HG02943 (cell line): ENCODE results near the gene SLC7A7.
"Not testable (repeated sequence)": the region's sequence is repeated elsewhere in the genome, so short reads cannot be mapped to it uniquely, and the experiment has no call there.

ENCODE experiments used
- ATAC-seq: cut with Tn5 transposase; IDR thresholded peaks from one replicate; pipeline ENCODE4 v1.9.1; 2021; ENCODE audit warnings: mild to moderate bottlenecking, low read depth, moderate library complexity; ENCODE audit not compliant: unreplicated experiment

The SLC7A7 gene

DNA sequence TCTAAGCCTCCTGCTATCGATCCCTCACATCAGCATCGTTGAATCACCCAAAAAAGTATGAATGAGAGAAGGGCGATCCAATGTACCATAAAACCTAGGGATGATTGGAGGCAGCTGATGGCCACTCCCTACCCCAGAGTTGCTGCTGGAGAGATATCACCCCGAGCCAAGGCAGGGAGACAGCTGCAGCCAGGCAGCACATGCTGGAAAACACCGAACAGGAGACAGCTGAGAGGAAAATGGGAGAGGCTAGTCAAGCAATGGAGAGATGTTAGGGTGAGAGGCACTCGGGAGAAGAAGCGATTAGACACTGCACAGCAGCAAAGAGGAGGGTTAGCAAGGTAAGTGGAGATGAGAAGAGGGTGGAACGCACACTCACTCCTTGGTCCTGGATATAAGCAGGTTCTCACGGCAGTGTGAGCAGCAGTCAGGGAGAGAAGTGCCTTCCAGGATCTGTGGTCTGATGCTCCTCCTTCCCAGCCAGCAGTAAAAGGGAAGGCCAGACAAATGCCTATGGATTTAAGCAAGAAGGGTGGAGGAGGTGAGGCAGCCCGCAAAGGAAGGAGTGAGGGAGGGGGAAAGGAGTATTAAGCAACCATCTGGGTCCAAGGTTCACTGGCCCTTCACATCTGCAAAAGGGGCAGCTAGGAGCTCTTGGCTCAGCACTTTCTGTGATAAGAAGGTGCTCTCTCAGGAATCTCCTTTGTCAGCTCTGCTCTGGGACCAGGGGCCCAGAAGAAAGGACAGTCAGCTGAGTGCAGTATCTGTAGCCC lies at the start of gene SLC7A7:
Gene SLC7A7 (minus strand): TSS at position 495 of the 773 bp plus-strand sequence. CDS start 2,037 bp downstream, outside the sequence.
- no peak for ATAC-seq

DNA sequence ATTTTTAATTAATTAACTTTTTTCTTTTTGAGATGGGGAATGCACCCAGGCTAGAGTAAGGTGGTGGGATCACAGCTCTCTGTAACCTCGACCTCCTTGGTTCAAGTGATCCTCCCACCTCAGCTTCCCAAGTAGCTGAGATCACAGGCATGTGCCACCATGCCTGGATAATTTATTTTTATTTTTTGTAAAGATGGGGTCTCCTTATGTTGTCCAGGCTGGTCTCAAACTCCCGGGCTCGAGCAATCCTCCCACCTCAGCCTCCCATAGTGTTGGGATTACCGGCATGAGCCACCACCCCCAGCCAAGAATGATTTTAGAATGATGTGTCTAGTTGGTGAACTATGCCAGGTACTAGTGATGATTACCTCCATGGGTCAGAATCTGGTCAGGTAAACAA lies 49.7 kb upstream of the SLC7A7 start:
- ATAC-seq = no peak

DNA sequence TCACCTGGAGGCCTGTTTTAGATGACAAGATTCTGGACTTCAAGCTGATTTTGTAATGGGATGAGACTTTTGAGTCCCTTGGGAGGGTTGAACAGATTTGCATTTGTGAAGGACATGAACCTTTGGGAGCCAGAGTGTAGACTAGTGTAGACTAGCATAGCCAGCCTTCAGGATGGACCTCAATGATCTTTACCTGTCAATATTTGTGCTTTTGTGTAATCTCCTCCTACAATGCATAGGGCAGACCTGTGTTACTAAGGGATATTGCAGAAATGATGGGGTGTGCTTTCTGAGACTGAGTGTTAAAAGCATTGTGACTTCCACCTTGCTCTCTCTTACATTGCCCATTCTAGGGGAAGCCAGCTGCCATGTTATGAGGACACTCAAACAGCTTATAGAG lies 46.4 kb upstream of the SLC7A7 start:
- ATAC-seq = no peak

DNA sequence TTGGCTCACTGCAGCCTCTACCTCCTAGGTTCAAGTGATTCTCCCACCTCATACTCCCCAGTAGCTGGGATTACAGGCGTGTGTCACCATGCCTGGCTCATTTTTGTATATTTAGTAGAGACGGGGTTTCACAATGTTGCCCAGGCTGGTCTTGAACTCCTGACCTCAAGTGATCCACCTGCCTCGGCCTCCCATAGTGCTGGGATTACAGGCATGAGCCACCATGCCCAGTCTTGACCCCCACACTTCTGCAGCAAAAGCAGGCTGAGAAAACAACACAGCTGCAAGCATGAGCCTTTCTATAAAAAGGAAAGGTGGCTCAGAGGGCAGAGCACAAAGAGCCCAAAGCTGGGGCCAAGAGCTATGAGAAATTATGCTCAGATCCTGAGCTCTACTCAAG lies 45.1 kb upstream of the SLC7A7 start:
- not testable (repeated sequence) for ATAC-seq

DNA sequence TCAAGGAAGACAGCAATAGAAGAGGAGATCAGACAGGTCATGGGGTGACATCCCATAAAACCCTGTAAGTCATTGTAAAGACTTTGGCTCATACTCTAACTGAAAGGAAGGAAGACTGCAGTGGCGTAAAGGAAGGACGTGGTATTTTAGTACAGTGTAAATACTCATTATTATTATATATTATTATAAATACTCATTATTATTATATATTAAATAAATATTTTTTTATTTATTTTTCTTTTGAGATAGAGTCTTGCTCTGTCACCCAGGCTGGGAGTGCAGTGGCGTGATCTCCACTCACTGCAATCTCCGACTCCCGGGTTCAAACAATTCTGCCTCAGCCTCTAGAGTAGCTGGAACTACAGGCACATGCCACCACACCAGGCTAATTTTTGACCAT lies 41.2 kb upstream of the SLC7A7 start:
- no peak for ATAC-seq

DNA sequence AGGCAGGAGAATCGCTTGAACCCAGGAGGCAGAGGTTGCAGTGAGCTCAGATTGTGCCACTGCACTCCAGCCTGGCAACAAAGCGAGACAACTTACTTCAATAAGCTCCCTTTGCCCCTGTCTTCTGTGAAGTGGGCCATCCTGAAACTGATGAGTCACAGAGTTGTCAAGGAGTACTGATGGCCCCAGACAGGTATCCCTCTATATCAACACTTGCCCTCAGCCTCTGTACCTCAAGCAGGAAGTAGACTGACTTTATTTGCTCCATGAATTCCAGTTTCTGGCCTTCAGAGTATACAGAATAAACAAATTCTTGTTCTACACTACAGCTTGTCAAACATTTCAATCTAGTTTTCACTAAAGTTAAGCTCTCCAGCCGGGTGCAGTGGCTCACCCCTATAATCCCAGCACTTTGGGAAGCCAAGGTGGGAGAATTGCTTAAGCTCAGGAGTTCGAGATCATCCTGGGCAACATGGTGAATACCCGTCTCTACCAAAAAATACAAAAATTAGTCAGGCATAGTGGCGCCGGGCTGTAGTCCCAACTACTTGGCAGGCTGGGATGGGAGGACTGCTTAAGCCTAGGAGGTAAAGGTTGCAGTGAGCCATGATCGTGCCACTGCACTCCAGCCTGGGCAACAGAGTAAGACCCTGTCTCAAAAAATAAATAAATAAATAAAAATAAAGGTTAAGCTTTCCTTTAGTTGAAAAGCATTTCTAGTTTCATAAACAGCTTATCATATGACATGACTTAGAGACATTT lies 39.9 kb upstream of the SLC7A7 start:
- ATAC-seq = no peak

DNA sequence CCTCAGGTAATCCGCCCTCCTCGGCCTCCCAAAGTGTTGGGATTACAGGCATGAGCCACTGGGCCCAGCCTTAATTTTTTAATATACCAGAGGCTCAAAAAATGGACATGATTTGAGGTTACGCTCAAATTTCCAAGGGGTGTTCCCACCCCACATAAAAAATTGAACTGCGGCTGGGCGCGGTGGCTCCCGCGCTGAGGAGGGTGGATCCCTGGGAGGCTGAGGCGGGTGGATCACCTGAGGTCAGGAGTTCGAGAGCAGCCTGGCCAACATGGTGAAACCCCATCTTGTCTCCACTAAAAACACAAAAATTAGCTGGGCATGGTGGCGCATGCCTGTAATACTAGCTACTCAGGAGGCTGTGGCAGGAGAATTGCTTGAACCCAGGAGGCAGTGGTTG lies 39.1 kb upstream of the SLC7A7 start:
- not testable (repeated sequence) for ATAC-seq

DNA sequence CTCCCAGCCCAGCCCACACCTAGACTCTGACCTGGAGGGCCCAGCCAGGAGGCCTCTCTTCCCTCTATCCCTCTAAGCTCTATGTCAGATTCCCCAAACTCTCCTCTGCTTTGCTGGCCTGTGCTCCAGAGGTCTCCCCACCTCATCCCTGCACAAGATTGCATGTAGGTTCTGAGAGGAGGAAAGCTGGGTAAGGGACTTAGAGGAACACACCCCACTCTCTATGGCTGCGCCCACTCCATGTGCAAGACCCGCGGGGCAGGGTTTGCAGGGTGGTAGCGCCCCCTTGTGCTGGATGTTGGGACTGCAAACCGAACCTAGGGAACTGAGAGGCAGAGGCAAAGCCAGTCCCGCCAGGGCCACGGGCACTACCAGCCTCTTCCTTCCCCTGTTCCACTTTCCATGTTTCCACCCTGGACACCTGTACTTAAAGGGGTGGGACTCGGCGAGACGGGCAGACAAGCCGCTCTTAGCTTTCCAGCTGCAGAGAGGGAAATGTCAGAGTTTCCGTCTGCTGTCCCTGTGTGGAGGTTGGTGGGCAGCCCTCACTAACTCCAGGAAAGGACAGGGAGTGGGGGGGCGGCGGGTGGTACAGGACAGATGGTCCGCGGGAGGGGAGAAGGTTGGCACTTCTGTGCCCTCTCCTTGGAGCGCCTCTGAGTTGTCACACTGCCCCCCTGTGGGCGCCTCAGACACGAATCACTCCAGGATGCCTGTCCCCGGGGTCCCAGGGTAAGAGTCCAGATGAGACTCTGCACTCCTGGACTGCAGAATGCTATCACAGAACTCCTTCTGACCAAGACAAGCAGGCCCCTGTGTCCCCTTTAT lies 37.9 kb upstream of the SLC7A7 start:
- peak; percentile 66 for ATAC-seq

DNA sequence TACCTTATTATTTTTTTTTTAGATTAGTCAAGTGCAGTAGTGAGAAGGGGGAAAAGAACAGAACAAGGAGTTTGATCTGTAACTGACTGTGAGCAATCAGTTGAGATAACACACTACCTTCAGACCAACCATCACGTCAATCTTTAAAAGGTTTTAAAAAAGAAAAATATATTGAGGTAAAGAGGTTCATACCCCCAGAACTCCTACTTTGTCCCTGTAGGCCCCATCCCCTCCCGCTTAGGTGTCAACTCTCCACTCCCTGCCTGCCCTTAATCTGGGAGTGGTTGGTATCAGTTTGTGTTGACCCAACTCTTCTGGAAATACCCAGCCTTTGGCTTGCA lies 37.3 kb upstream of the SLC7A7 start:
- ATAC-seq = no peak

DNA sequence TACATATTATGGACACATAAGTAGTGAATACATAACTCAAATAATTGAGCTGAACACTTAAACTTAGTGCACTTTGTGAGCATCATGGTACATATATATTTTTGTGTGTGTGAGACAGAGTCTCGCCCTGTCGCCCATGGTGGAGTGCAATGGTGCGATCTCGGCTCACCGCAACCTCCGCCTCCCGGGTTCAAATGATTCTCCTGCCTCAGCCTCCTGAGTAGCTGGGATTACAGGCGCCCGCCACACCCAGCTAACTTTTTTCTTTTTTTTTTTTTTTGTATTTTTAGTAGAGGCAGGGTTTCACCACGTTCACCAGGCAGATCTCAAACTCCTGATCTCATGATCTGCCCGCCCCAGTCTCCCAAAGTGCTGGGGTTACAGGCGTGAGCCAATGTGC lies 36.9 kb upstream of the SLC7A7 start:
- ATAC-seq = not testable (repeated sequence)

DNA sequence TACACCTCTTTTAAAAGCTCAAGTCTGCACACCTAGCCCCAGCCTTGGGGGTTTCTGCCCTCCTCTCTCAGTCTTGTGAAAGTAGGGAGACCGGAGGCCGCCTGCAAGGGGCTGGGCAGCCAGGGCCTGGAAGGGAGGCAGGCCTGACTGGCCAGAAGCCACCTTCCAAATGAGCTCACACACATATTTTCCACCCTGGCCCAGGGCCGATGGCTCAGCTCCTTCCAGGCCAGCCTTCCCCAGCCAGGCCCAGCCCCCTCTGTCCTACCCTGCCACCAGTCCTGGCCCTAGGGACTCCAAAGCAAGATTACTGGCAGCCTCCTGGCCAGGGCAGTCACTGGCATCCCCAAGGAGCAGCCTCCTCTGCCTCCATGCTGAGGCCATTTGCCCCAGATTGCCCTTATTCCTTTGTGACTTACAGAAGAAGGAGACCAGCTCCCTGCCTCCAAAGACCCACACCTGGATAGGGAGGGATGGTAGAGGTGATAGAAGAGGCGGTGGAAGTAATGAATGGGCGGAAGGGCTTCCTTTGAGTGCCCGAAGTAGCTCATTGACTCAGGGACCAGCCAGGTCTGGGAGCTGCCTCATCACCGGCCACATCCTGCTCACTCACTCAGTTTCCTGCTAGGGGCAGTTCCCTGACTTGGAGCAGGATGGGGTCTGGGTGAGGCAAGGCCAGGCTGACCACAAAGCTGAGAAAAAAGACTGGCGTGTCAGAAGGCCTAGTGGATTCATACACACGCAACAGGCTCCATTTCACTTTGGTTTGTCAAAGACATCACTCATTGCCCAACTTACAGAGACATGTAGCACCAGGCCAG lies 35.9 kb upstream of the SLC7A7 start:
- no peak for ATAC-seq

DNA sequence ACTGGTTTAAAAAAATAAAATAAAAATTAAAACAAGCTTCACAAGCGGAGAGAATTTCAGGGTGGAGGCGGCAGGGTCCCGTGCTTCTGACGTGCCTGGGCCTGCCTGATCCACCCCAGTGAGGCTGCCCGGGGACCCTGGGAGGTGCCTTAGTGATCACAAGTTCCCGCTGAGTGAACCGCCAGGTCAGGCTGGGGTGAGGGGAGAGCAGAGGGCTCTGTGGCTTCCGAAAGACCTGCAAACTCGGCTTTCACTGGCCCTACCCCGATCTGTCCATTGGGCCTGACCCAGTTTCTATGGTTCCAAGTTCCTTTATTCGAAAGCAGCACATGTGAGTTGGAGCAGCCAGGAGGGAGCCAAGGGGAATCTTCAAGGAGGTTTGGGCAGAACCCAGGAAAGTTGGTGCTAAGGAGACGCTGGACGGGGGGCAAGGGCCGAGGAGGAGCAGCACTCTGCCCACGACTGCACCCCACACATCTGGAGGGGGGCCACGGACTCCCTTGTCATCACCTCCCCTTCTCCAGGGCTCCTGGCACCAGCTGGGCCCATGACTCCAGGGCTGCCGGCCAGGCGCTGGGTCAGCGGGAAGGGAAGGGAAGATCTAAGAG lies 34.1 kb upstream of the SLC7A7 start:
- ATAC-seq = no peak

DNA sequence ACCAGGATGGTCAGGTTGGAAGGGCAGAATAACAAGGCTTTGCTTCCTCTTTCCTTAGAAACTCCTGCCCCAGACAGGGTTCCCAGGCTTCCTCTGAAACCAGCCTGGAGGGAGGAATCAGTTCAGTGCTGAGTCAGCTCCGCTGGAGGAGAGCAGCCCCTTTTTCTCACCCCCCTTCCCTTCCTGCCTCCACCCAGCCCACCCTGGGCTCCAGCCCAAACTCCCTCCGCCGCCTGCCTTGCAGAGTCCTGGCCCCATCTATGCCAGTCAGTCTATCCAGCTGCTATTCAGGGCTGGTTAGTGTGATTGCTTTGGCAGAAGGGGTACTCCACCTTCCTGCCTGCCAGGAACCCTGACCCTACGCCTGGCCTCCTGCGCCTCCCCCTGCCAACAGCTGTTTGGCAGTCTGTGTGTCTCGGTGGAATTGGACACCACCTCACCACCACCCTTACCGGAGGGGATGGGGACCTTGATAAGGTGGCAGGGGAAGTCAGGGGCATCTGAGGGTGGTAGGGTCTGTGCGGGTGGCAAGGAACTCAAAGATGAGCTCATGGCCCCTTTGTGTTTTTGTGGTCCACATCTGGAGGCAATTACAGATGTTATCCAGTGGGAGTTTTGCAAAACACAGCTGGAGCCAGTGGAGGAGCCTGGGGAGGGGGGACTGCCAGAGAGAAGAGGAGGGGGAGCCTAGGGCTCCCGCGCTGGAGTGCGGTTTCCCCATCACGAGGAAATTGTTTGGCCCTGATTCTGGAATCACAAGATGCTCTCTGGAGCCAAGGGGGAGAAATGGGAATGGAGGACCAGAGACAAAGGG lies 33.3 kb upstream of the SLC7A7 start:
- no peak for ATAC-seq

DNA sequence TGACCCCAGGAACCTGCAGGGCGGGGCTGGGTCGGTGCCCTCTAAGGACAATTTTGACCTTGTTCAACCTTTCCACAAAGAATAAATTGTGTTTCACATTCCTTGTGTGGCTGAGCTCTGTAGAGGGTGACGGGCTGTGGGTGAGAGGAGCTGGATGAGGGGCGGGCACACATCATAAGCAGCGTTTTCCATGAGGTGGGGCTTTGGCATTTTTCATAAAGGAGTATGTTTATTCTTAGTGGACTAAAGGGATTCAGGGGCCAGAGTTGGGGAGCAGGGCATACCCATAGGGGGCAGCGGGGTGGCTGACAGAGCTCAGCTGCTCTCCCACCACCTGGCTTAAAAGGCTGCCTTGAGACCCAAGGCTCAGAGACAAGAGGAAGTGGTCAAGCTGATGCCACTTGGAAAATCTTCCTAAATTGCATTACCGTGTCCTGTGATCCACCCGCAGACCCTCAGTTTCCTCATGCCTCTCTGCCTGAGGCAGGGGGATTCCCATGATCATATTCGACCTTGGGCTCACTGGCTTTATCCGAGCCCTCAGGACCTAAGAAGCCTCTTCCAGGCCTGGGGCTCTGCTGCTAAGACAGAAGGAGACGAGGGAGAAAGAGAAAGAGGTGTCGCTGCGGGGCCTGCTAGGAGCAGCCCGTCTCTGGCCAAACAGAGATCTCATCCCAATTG lies 32.6 kb upstream of the SLC7A7 start:
- no peak for ATAC-seq

DNA sequence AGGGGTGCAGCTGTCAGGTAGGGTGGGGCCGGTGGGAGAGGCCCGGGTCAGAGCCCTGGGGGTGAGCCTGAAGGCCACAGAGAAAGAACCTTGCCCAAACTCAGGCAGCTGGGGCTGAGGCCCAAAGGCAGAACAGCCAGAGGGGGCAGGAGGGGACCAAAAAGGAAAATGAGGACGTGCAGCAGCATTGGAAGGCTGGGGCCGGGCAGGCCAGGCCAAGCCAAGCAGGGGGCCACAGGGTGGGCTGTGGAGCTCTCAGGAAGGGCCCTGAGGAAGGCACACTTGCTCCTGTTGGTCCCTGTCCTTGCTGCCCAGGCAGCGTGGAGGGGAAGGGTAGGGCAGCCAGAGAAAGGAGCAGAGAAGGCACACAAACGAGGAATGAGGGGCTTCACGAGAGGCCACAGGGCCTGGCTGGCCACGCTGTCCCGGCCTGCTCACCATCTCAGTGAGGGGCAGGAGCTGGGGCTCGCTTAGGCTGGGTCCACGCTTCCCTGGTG lies 31.6 kb upstream of the SLC7A7 start:
- no peak for ATAC-seq

DNA sequence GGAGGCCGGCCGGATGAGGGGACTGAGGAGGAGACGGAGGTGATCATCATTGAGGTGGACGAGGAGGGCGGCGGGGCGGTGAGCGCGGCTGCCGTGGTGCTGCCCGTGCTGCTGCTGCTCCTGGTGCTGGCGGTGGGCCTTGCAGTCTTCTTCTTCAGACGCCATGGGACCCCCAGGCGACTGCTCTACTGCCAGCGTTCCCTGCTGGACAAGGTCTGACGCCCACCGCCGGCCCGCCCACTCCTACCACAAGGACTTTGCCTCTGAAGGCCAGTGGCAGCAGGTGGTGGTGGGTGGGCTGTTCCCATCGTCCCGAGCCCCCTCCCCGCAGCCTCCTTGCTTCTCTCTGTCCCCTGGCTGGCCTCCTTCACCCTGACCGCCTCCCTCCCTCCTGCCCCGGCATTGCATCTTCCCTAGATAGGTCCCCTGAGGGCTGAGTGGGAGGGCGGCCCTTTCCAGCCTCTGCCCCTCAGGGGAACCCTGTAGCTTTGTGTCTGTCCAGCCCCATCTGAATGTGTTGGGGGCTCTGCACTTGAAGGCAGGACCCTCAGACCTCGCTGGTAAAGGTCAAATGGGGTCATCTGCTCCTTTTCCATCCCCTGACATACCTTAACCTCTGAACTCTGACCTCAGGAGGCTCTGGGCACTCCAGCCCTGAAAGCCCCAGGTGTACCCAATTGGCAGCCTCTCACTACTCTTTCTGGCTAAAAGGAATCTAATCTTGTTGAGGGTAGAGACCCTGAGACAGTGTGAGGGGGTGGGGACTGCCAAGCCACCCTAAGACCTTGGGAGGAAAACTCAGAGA lies 30.8 kb upstream of the SLC7A7 start:
- no peak for ATAC-seq

DNA sequence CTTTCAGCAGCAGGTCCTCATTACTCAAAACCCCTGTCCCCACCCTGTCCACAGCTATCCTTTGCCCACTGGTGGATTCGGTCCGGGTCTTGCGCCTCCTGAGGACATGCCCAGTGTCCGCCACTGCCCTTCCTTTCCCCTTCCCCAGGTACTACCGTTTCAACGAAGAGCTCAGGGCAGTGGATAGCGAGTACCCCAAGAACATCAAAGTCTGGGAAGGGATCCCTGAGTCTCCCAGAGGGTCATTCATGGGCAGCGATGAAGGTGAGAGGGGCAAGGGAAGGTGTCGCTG lies 29.8 kb upstream of the SLC7A7 start:
- no peak for ATAC-seq
